ENCODE measurements around the gene EDEM3.

DNA sequence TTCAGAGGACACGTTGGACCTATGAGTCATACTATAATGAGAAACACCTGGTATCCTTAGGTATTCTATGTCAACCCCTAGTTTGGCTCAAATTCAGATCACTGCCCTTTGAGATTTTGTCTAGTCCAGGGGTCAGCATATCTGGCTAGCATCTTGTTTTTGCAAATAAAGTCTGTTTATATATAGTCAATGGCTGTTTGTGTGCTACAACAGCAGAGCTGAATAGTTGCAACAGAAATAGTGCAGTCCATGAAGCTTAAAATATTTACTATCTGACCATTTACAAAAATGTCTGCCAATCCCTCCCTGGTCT lies 48.5 kb upstream of the EDEM3 start:
- TF ChIP-seq, protein P1, sequence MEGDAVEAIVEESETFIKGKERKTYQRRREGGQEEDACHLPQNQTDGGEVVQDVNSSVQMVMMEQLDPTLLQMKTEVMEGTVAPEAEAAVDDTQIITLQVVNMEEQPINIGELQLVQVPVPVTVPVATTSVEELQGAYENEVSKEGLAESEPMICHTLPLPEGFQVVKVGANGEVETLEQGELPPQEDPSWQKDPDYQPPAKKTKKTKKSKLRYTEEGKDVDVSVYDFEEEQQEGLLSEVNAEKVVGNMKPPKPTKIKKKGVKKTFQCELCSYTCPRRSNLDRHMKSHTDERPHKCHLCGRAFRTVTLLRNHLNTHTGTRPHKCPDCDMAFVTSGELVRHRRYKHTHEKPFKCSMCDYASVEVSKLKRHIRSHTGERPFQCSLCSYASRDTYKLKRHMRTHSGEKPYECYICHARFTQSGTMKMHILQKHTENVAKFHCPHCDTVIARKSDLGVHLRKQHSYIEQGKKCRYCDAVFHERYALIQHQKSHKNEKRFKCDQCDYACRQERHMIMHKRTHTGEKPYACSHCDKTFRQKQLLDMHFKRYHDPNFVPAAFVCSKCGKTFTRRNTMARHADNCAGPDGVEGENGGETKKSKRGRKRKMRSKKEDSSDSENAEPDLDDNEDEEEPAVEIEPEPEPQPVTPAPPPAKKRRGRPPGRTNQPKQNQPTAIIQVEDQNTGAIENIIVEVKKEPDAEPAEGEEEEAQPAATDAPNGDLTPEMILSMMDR (IDR thresholded peaks at IDR 0.05): no peak
- TF ChIP-seq, protein P2, sequence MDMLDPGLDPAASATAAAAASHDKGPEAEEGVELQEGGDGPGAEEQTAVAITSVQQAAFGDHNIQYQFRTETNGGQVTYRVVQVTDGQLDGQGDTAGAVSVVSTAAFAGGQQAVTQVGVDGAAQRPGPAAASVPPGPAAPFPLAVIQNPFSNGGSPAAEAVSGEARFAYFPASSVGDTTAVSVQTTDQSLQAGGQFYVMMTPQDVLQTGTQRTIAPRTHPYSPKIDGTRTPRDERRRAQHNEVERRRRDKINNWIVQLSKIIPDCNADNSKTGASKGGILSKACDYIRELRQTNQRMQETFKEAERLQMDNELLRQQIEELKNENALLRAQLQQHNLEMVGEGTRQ (CRISPR knock-in tag; IDR thresholded peaks at IDR 0.05): no peak
- TF ChIP-seq ESRRA (CRISPR knock-in tag; IDR thresholded peaks at IDR 0.05; ENCODE audit: borderline replicate concordance): no peak
- TF ChIP-seq, protein P3, sequence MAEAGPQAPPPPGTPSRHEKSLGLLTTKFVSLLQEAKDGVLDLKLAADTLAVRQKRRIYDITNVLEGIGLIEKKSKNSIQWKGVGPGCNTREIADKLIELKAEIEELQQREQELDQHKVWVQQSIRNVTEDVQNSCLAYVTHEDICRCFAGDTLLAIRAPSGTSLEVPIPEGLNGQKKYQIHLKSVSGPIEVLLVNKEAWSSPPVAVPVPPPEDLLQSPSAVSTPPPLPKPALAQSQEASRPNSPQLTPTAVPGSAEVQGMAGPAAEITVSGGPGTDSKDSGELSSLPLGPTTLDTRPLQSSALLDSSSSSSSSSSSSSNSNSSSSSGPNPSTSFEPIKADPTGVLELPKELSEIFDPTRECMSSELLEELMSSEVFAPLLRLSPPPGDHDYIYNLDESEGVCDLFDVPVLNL (CRISPR knock-in tag; IDR thresholded peaks at IDR 0.05; ENCODE audit: borderline replicate concordance, low read depth): no peak
- TF ChIP-seq ZNF121 (CRISPR knock-in tag; IDR thresholded peaks at IDR 0.05): no peak
- no peak for TF ChIP-seq FOXJ3 (CRISPR knock-in tag; IDR thresholded peaks at IDR 0.05; ENCODE audit: borderline replicate concordance)
- no peak for TF ChIP-seq KAT7 (CRISPR knock-in tag; IDR thresholded peaks at IDR 0.05; ENCODE audit: borderline replicate concordance)
- TF ChIP-seq JUN (CRISPR knock-in tag; IDR thresholded peaks at IDR 0.05): no peak
- TF ChIP-seq, protein P4, sequence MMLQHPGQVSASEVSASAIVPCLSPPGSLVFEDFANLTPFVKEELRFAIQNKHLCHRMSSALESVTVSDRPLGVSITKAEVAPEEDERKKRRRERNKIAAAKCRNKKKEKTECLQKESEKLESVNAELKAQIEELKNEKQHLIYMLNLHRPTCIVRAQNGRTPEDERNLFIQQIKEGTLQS (CRISPR knock-in tag; conservative IDR thresholded peaks at IDR 0.05): no peak
